ENCODE measurements around the gene NOL4L. TPM values are rescaled to one million over a fixed set of nuclear protein-coding genes. Genes with fewer than 3 reads are reported as not detected.

NOL4L gene
- polyA plus RNA-seq, 10 donors, result 12.0 to 17.9 (median 15.1) TPM

DNA sequence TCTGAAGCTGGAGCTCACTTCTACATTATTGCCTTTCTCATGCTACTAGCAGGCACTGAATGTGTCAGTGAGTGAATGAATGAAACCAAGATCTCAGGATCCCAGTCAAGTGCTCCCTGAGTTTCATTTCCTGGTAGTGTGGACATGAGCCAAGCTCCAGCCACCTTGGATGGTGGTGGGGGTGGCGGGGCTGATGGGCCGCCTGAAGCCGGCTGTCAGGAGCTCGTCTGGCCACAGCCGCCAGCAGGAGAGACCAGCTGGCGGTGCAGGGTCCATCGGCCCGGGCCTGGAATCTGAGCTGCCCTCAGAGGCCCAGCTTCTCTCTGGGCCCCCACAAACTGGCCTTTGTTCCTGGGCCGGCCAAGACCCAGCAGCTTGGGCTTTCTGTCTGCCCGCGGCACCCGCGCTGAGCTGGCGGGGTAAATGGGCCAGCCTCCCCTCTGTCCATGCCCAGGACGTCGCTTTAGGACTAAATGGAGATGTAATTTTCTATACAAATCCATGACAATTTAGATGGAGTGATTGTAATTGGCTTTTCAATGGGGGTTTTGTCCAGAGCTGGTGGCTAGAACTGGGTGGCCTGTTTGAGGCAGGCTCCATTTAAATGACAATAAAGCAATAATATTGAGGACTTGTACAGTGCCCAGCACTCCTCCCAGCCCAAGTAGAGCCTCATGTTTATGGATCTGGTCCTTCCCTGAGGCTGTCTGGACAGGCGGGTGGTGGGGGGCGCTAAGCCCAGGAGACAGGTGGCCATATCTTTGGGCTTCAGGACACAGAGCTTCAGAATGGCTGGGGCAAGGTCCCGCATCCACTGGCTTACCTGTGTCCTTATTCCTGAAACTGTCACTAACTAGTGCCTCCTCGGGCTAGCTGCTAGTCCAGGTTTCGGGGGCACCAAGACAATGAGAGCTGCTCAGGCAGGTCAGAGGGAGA, 43.5 kb downstream of the NOL4L start:
- peak in 1 of 3 donors; percentile 55 for DNase-seq

- DNase-seq, result no peak
Measured at GRCh38 chr20:32539817-32540675, 45.1 kb downstream of the NOL4L start.

DNA sequence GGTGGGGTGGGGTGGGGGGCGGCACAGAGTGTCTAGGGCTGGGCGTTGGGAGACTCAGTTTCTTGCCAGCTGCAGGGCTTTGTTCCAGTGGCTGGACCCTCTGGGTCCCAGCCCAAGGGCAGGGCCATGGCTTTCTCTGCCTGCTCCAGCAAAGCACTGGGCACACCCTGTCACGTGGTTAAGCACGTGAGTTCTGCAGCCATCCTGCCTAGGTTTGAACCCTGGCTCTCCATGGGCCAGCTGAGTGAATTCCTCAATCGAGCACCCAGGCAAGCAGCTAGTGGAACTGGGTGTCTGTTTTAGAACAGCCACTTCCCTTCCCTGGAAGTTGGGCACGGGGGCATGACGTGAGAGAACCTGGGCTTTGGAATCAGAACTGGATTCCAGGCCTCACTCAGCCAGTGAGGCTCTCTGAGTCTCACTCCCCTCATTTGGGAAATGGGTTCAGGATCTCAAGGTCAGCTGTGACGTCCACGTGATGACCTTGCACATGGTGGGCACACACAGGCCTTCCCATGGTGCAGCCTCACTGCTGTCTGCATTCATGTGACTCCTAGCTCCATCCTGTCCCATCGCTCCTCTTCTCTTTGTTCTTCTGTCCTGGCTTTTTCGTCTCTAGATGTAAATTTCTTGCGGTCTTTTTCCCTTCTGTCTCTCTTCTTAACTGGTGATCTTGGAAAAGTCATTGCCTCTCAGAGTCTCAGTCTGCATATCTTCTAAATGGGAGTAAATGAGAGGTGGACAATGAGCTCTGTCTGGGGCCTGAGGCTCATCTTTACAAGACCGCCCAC, 45.9 kb downstream of the NOL4L start:
- DNase-seq, result peak in 1 of 3 donors; percentile 35

DNA sequence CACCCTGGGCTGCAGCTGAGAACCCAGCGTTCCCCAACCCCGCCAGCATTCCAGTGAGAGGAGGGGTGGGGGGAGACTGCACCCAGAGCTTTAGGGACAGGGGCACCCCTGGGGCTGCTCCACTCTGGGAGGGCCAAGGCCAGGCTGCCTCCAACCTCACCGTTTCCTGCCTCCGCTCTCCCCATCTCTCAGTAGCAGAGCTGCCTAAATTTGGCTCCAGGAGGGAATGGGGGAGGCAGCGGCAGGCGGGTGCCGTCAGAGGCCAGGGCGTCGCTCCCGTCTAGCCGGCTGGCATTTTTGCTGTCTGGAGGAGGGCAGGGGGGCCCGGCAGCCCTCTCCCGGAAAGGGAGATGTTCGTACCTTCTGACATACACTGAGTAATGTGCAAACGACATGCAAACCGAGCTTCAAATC, 46.6 kb downstream of the NOL4L start:
- peak in 1 of 3 donors; percentile 67 for DNase-seq

DNA sequence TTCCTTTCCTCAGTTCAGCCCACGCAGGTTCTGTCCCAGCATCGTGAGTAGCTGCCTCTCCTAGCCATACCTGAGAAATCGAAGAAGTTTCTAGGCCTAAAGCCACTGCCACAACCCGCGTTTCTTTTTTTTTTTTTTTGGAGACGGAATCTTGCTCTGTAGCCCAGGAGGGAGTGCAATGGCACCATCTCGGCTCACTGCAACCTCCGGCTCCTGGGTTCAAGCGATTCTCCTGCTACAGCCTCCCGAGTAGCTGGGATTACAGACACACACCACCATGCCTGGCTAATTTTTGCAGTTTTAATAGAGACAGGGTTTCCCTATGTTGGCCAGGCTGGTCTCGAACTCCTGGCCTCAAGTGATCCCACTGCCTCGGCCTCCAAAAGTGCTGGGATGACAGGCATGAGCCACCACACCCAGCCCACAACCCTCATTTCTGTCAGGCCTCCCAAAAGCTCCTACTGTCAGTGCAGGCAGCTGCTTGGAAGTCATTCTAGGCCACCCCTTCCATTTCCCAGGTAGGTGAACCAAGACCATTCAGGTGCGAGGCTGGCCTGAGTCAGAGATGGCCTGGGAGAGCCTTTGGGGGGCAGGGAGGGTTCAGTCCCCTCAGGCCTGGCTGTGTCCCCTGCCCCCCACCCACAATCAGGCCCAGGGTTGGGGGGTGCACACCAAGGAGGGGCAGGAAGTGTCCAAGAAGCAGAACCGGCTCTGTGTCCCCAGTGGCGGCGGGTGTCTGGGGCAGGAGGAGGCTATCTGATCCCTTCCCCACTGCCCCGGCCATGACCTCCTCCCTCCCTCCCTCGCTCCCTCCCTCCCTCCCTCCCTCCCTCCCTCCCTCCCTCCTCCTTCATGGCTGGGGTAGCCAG, 47.2 kb downstream of the NOL4L start:
- peak in 1 of 3 donors; percentile 48 for DNase-seq

DNA sequence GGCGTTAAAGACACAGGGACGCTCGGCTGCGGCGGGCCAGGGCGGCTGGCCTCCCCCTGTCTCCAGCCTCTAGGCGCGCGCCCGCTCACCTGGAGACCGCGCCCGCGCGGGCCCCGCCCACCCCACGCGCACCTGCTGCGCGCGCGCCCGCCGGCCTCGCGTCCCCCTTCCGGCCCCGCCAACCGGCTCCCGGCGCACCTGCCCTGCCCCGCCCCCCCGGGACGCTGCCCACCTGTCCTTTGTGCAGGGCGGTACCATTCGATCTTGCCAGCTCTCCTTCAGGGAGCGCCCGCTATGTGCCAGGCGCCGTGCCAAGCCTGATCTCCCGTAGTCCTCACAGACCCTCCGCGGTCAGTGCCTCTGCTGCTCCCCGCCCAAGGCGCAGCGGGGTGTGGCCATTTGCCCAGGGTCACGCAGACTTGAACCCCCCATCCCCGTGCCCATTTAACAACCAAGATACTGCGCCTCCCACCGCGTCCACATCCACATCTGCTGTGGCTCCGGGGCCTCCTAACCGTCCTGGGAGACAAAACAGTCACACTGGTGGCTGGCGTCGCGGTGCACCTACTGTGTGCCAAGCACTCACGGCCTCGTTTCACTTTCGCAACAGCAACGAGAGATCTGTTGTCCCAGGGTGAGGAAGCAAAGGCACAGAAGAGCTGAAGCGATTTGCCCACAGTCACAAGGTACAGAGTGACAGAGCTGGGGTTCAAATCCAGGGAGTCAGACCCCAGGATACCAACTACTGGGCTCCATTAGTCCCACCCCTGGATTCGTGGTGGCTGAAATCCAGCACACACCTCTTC, 48.1 kb downstream of the NOL4L start:
- DNase-seq, result peak in 1 of 3 donors; percentile 43

GRCh38 chr20:32535953-32536823, 48.9 kb downstream of the NOL4L start:
- DNase-seq, result peak in 2 of 3 donors; percentile 69

DNA sequence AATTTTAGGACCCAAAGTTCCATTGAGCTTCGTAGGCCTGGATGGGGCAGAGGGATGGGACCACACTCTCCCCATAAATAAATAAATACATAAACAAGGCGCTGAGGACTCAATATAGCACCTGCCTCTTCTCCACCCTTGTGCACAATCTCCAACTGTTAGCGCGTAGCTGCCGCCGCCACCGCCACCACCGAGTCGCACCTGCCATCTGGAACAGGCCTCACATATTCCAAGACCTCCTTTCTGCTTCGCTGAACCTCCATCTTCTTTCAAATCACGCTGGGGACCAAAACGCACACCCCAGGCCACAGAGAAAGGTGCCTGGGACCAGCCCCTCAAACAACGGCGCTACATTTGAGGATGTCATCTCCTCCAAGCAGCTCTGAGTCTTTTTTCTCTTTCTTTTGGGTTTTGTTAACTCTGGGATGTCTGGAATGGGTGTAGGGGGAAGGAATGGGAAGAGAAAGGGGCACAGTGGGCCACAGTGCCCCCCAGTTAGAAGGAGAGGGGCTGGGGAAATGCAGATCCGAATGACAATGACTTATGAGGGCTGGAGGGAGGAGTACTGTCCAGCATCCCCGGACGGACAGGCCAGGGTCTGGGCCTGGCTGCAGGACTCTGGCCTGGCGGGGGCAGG, 49.7 kb downstream of the NOL4L start:
- DNase-seq, result no peak

GRCh38 chr20:32534661-32535240, 50.4 kb downstream of the NOL4L start:
- no peak for DNase-seq

GRCh38 chr20:32533732-32534131, 51.4 kb downstream of the NOL4L start:
- DNase-seq, result no peak

- no peak for DNase-seq
Measured at GRCh38 chr20:32532246-32532645, 52.9 kb downstream of the NOL4L start.

DNA sequence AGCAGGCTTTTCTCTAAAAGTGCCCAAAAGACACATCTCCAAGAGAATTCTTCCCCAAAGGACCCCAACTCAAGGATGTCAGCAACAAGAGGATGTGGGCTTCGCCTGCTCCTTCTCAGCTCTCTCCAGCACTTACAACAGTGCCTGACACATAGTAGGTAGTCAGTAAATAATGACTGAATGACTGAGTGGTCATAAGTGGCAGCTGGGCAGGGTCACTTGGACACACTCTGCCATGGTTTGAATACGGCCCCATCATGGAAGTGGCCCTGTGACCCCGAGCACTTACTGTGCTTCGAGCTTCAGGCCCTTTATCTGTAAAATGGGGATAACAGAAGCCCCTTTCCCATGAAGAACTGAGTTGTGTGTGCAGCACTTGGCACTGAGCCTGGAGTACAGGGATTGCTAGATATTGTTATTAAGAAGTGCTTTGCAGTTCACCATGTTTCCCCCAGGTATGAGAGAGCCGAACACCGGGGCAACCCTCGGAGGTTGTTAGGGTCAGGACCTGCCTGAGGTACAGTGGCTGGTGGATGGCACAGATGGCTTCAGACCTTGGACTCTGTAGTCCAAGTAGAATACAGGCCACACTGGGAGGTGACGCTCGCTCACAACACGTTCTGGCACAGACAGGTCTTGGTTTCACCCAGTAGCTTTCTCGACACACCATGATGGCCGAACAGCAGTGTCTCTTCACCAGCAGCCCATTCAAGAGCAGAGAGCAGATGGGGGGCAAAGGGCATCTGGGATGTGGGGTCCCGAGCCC, 56.0 kb downstream of the NOL4L start:
- no peak for DNase-seq

DNA sequence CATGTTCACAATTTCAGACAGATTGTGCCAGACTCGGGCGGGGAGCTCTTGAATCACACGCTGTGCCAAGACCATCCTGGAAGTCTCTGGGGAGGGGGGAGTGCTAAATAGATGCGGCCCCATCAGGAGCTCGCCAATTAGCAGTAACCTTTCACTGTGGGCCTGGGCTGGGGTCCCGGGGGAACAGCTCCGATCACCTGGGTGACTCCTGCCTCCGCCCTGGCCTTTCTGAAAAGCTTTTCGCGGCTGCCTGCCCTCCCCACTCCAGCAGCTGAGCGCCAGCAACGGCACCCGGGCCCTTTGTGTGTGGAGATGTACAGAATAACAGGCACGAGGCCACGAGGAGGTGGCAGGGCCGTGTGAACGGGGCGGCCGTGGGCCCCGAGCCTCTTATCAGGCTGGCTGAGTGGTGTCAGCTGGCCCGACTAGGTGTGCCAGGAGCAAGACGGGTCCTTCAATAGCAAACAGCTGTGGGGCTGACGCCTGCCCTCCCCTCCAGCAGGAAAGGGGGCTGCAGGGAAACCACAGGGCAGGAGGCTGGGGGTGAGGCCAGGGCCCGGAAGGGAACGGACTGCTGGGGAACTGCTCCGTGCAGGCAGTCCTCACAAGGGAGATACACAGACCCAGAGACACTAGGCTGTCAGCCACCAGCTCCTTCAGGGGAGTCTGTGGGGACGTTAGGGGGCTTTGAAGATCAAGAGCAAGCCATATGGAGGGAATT, 56.8 kb downstream of the NOL4L start:
- peak in 1 of 3 donors; percentile 48 for DNase-seq

- DNase-seq, result peak in 1 of 3 donors; percentile 45
Measured at GRCh38 chr20:32527447-32528055, 57.6 kb downstream of the NOL4L start.

- no peak for DNase-seq
Measured at GRCh38 chr20:32527052-32527446, 58.1 kb downstream of the NOL4L start.

DNA sequence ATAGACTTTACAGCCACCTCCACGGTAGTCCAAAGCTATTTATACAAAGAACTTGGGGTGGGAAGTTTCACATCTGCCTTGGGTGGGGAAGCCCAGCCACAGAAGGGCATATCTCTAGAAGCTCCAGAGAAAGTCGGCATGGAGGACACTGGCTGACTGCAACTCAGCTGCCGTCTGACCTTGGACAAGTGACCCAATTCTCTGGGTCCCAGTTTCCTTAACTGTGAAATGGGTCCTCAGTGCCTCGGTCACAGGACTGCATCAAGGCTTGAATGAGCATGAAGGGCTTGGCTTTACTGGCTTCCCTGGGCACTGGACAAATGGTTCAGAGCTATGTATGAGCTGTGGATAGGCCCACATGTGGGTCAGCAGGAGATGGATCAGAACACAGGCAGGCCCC, 58.6 kb downstream of the NOL4L start:
- no peak for DNase-seq

Measured in muscle of back (tissue), 11 donors.